Left lobe of liver (tissue), 2 donors: Measurements from ENCODE around the gene FAF1. TPM values are rescaled to one million over a fixed set of nuclear protein-coding genes. Genes with fewer than 3 reads are reported as not detected.
A peak's percentile ranks its signal among the peaks of the same experiment; 100 is the strongest.

ENCODE experiments used
- ATAC-seq: fragments of 200-7000 bp; cut with Tn5 transposase; one replicate; pipeline ENCODE4 v1.9.1; 2020; ENCODE audit warnings: mild to moderate bottlenecking, moderate library complexity
- DNase-seq: peaks from one replicate; pipeline ENCODE4 v3.0.0-alpha.2; 2020; ENCODE audit warnings: low spot score
- total RNA-seq: library from RNA; stranded (reverse); gene quantifications from one replicate; pipeline ENCODE4 v1.2.1, GENCODE V29; 2021
- donor health status: DM: no; HTN: no; CAD: no; lungs with moderate emphysema.
- donor health status: DM: no; HTN: yes; CAD: no.

FAF1 gene
- total RNA-seq, 1 donor from 2014 or later: 22.3 TPM

DNA sequence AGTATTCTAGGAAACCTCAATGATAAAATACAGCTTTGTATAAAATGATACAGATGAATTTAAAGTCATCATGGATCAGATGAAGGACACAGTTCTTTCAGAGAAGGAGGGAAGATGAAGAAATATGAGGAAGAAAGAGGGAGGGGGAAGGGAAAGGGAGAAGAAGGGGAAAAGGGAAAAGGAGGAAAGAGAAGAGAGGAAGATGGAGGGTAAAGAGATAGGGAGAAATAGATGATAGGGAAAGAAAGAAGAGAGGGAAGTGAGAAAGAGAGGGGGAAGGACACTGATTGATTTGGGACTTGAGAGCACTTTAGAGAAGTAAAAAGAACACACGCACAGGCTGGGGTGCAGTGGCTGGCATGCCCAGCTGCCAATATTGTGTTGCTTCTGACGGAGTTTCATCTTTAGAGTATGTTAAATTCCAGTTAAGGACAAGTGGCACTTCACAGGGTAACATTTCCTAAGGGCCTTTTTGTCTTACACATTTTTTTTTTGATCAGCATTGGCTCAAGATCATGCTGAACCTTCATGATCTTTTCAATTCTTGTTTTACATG lies 300.9 kb downstream of the FAF1 start:
- no peak for DNase-seq
- ATAC-seq: no peak

DNA sequence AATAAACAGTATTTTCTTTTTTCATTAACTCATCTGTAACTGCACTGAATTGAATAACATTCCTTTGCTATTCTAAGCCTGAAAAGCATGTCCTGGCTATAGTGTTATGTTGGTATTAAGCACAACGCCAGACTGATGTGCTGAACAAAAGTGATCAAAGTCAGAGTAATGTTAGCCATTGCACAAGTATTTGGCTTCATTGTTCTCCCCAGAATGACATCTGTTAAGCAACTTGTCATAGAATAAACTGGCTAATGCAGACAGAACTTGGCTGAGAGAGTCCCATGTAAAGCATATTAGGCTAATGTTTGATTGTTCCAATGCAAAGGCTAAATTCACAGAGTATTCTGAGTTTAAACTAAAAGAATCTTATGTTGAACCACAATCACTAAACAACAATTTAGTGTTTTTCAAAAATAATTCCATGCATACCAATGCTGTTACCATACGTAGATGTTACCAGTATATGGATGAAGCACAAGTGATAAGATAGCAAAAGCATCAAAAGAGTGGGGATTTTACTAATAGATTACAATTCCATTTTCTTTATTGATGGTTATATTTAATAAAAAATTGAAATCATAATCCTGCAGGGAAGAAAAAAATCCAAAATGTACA lies 301.5 kb downstream of the FAF1 start:
- ATAC-seq: peak; percentile 43
- no peak for DNase-seq

DNA sequence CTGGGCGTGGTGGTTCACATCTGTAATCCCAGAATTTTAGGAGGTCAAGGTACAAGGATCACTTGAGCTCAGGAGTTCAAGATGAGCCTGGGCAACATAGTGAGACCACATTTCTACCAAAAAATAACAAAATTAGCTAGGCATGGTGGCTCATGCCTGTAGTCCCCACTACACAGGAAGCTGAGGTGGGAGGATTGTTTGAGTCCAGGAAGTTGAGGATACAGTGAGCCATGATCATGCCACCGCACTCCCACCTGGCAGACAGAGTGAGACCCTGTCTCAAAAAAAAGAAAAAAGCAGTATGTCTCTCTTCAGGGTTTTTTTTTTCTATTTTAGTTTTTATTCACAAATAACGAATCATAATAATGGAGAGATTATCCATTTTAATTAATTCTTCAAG lies 303.1 kb downstream of the FAF1 start:
- ATAC-seq: no peak
- no peak for DNase-seq

DNA sequence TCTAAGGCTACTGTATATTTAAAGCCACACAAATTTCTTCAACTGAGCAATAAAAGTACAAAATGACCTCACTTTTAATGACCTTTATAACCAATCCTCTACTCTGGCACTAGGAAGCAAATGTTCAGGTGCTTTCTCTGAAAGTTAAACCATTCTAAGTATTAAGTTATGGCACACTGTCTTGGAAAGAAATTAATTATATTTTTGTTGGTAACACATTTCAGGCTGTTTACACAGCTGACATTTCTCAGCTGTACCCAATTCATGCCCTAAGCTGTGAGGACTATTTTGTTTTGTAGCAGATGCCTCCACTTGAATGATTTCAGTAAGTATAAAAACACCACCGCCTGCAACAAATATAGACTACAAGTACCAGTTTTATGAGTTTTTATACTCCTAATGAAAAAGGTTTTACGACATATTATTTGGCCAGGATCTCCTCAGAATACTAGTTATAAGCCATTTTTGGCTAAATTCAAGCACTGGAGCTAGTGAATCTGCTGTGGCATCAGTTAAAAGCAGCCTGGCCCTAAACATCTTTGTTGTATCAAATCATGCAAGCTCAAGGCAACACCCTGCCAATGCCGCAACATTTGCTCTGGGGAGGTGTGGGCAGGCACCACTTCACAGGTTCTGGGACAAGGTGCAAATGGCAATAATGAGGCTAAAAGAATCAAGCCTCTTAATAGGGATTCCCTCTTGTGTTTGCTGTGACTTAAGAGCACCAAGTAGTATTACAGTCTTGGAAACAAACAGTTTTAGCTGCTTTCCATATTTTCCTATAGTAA lies 308.4 kb downstream of the FAF1 start:
- DNase-seq: no peak
- ATAC-seq: no peak

DNA sequence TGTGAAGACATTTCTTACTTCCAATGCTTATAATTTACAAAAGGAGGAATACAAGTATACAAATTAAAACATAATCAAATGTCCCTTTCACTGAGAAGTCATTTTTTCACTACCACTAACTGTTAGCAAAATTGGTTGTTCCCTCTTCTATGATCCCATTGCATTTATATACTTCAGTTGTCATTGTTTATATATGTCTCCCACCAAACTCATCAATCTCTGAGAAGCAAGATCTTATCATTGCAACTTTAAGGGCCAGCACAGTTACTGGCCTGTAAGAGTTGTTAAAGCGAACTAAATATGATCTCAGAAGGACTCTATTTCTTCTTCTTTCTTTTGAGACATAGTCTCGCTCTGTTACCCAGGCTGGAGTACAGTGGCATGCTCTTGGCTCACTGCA lies 313.5 kb downstream of the FAF1 start:
- DNase-seq (no peak), ATAC-seq (no peak)

DNA sequence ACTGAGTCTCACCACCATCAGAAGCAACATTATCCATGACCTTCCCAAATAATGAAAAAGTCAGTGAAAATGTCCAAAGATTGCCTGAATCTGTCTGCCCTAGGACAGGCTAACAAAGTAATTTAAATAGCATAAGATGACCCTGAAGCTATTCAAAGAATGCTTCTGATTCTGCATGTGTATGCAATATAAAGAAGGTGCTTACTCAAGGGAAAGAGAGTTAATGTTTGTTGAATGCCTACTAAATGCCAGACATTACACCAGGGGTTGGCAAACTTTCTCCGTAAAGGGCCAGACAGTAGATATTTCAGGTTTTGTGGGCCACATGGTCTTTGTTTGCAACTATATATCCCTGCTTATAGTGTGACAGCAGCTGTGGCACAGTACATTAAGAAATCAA lies 314.9 kb downstream of the FAF1 start:
- no peak for ATAC-seq
- no peak for DNase-seq

DNA sequence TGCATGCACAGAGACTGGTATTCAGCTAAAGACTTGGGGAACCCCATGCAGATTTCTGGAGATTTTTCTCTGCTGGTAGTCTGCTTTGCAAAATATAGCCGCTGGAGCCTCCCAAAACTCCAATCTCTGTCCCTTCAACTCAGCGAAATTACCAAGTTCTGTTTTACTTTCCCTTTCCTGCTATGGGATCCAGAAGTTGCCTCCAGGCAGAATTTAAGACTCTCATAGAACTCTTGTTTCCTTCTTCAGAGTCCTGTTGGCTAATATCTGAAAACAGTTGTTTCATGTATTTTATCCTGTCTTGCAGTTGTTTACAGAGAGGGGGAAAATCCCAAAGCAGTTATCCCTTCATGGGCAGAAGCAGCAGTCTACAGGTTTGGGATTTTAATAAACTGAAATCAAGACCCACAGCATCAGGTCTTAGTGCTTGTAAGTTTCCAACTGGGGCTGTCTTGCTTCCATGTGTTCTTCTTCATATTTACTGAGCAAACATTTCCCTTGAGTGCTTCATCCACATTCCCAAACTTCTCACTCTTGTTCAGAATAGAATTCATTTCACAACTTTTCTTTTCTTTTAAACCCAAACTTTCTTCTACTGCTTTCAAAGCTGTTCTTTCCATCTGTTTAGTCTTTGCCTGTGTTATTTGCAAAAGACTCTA lies 315.5 kb downstream of the FAF1 start:
- ATAC-seq: no peak
- no peak for DNase-seq

DNA sequence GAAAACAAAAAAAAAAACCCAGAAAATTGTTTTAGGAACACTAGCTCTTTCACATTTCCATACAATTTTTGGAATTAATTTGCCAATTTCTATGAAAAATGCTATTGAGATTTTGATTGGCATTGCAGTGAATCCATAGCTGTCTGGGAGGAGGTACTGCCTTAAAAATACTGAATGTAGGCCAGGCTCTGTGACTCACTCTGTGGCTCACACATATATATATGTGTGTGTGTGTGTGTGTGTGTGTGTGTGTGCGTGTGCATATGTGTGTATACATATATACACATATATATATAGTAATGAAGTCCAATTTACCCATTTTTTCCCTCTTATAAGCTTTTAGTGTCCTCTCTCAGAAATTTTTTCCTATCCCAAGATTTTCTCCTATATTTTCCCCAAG lies 322.6 kb downstream of the FAF1 start:
- DNase-seq (no peak), ATAC-seq (no peak)

DNA sequence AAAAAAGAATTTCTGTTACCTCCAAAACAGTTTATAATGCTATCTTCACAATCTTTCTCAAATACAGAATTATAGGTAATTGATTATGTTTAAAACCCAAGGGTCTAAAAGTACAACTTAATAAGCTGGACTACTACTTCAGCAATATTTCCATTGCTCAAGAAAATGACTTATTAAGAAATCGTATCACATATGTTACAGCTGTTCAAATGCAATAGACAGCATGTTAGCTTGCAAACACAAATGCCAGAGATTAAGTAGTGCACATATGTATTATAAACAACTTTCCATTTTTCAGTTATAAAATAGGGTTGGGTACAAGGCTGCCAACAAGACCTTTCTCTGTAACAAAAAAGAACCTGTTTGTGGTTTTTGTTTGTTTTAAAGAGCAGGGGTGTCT lies 325.8 kb downstream of the FAF1 start:
- ATAC-seq (no peak), DNase-seq (no peak)

DNA sequence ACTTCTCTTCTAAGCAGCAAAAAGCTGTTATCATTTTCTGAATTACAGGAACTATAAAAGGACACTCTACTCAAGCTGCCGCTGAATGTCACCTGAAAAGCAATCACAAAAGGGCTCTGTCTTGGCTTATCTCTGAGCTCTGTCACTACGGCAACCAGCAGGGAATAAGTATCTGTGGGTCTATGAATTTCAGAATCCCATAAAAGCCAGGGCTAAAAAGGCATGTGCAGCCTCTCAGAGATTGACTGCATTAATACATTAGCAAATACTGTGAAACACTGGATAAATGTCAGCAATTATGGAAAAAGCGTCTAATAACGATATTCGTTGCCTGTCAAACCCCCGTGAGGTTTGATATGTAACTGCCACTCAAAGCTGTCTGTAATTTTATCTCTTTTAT lies 326.6 kb downstream of the FAF1 start:
- DNase-seq: no peak
- no peak for ATAC-seq

DNA sequence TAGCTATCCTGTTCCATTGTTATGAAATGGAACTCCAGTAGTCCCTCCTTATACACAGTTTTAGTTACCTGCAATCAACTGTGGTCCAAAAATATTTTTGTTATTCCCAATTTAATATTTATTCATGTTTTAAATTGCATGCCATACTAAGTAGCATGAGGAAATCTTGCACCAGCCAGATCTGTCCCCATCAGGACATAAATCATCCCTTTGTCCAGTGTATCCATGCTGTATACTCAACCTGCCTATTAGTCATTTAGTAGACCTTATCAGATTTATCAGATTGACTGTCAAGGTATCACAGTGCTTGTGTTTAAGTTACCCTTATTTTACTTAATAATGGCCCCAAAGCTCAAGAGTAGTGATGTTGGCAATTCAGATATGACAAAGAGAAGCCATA lies 328.9 kb downstream of the FAF1 start:
- DNase-seq: no peak
- no peak for ATAC-seq

DNA sequence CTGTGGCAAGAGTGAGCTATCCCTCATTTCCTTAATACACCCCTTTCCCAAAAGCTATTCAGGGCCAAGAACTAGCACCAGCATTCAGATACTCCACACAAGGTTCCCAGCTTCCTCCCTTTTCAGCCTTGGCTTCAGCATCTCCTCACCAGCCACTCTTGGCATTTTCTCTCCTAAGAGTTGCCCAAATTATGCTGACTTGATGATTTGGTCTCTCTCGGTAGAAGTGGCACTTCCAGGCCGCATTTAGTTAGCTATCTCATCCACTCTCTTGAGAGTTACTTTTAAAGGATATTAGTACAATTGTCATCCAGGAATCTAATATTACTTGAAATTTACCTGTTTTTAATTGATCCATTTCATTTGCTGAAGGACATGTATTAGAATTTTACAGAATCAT lies 337.8 kb downstream of the FAF1 start:
- ATAC-seq (no peak), DNase-seq (no peak)

DNA sequence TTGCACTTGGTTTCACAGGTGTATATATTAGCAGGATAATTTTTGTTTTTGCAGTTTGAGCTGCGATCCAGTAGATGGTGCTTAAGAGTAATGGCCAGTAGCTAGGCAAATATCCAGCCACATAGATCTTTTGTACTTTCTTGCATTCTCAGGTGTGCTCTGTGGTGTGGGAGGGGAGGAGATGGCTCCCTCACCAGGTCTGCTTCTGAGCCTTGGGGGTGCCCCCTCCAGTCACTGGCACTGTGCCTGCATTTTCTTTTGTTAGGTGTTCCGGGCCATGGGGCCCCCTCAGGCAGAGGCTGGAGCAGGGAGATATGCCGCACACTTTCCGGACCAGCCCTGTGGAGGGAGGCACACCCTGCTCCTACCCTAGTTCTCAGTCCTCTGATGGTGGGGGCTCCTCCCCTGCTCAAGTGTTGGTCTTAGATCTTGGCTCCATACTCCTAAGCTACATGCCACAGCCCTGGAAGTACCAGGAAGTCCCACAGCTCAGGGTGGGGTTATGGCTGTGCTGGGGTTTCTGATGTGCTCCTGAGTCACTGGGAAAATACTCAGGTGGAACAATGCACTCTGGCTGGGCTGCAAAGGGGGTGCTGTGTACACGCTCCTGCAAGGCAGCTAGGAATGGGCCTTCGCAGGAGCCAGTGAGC lies 339.3 kb downstream of the FAF1 start:
- no peak for DNase-seq
- ATAC-seq: peak; percentile 89

DNA sequence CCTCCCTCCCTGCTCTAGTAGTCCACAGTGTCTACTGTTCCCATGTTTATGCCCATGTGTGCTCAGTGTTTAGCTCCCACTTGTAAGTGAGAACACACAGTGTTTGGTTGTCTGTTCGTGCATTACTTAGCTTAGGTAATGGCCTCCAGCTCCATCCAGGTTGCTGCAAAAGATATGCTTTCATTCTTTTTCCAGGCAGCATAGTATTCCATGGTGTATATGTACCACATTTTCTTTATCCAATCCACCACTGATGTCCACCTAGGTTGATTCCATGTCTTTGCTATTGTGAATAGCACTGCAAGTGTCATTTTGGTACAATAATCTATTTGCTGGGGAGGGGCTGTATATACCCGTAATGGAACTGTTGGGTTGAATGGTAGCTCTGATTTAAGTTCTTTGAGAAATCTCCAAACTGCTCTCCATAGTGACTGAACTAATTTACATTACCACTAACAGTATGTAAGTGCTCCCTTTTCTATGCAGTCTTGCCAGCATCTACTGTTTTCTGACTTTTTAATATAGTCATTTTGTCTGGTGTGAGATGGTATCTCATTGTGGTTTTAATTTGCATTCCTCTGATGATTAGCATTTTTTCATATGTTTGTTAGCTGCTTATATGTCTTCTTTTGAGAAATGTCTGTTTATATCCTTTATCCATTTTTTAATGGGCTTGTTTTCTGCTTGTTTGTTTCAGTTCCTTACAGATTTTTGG lies 344.9 kb downstream of the FAF1 start:
- ATAC-seq: no peak
- DNase-seq: no peak

DNA sequence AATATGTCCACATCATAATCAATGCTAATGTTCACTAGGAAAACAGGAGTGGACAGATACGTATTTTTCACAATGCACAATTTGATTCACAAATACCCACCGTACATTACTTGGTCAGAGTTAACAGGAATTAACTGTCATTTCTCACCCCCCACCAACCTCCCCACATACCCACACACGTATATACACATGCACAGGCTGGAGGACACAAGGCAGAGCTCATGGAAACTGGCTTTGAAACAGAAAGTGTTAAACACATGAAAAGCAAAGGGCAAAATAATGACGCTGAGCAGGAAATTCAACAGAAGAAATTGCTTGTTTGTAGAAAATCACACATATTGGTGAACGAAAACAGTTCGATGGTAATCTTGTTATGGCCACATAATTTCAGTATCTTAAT lies 348.4 kb downstream of the FAF1 start:
- DNase-seq (no peak), ATAC-seq (no peak)

DNA sequence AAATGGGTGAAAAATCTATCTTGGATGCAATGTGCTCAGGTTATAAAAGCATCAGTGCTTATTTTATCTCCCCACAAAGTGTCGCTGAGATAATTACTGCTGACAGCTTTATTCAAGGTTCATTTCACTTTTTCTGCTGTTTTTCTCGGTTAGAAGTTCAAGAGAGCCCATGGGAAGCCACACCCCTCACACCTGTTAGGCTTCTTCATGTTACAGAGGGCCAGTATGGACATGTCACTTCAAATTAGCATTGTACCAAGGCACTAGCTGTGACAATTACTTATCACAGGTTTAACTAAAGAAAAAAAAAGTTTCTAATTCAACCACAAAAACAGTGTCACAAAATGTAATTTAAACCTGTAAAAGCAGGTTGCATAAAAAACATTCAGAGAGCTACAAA lies 349.5 kb downstream of the FAF1 start:
- ATAC-seq (no peak), DNase-seq (no peak)

DNA sequence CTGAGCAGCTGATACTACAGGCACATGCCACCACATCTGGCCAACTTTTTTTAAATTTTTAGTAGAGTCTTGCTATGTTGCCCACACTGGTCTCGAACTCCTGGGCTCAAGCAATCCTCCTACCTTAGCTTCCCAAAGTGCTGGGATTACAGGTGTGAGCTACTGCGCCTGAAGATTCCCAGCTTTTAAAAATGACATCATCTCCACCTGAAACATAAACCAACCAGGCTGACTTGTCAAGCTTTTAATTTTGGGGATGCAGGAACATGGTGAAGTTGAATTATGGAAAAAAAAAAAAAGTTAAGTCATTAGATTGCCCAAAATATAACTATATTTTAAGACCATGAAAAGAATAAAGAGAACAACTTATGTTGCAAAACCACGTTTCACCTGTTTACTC lies 350.6 kb downstream of the FAF1 start:
- DNase-seq (no peak), ATAC-seq (no peak)

DNA sequence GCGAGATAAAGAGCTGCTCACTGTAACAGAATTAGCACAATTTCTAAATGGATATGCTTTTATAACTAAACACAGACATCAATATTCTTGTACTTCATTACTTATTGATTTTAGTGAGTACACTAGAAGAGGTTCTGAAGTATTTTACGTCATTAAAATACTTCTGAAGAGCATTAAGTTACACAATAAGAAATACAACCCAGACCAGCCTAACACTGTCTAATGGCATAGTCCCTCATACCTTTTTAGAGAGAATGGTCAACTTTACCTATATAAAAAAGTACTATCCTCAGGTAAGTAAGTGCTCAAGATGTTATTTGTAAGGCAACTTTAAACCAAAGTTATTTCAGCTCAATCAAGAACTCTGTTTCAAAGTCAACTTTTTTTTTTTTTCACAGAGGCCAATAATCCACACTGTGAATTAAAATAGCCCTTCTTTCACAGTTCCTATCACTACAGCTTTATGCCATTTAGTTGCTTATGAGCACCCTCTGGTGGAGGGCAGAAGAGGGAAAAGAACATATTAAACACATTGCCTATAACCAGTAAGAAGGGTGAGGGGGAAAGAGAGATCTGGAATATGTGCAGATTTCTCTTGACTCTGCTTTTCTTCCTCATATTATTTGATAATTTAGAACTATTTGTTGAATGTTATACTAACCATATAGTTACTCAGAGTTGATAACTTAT lies 354.7 kb downstream of the FAF1 start:
- ATAC-seq (peak; percentile 90), DNase-seq (no peak)

DNA sequence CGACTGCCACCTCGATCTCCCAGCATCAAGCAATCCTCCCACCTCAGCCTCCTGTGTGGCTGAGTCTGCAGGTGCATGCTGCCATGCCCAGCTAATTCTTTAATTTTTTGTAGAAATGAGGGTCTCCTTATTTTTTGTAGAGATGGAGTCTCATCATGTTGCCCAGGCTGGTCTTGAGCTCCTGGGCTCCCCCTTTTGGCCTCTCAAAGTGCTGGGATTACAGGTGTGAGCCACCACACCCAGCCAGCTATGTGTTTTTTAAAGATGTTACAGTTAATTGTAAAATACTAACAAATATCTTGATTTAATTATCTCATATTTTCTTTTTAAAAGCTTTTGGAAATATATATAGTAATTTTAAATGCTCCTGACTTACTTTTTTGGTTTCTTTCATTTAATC lies 355.5 kb downstream of the FAF1 start:
- ATAC-seq (no peak), DNase-seq (no peak)
